GM13976 (cell line): Measurements from ENCODE around the gene FHOD3.

Source experiments
- DNase-seq: peaks from one replicate; pipeline ENCODE4 v3.0.0; 2012; ENCODE audit warnings: low spot score
- in situ Hi-C: fragments of 300-500 bp; cut with MboI; formaldehyde crosslinking; loops from one replicate; pipeline ENCODE4 v1.12.0; 2022; ENCODE audit warnings: low sequenced_read_pairs, mixed read lengths, inconsistent platforms; ENCODE audit not compliant: unreplicated experiment
- TF ChIP-seq, protein P1 (sequence below): IDR thresholded peaks from 2 replicates; pipeline ENCODE4 v1.5.1; 2012; ENCODE audit warnings: borderline replicate concordance, mild to moderate bottlenecking; ENCODE audit not compliant: insufficient read depth; ENCODE audit errors: extremely low read depth, missing control alignments, control extremely low read depth

FHOD3 gene

DNA sequence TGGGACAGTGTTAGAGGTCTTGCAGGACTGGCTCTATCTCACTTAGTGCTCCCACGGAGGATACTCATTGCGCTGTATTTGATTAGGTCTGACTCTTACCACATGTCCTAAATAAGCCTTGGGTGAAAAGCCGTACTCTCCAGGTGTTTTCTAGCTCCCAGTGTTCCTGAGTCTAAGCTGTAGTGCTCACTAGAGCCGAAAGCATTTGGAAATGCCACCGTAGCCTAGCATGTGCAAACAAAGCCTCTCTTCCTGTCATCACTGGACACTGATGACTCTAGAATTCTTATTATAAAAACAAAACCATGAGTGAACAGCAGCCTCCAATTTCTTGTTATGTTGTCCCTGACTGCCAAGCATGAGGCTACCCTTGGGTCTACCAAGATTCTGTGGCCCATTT, 325.1 kb downstream of the FHOD3 start:
- TF ChIP-seq, protein P1, sequence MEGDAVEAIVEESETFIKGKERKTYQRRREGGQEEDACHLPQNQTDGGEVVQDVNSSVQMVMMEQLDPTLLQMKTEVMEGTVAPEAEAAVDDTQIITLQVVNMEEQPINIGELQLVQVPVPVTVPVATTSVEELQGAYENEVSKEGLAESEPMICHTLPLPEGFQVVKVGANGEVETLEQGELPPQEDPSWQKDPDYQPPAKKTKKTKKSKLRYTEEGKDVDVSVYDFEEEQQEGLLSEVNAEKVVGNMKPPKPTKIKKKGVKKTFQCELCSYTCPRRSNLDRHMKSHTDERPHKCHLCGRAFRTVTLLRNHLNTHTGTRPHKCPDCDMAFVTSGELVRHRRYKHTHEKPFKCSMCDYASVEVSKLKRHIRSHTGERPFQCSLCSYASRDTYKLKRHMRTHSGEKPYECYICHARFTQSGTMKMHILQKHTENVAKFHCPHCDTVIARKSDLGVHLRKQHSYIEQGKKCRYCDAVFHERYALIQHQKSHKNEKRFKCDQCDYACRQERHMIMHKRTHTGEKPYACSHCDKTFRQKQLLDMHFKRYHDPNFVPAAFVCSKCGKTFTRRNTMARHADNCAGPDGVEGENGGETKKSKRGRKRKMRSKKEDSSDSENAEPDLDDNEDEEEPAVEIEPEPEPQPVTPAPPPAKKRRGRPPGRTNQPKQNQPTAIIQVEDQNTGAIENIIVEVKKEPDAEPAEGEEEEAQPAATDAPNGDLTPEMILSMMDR = no peak
- no peak for DNase-seq
- in situ Hi-C loops = no loop called here

DNA sequence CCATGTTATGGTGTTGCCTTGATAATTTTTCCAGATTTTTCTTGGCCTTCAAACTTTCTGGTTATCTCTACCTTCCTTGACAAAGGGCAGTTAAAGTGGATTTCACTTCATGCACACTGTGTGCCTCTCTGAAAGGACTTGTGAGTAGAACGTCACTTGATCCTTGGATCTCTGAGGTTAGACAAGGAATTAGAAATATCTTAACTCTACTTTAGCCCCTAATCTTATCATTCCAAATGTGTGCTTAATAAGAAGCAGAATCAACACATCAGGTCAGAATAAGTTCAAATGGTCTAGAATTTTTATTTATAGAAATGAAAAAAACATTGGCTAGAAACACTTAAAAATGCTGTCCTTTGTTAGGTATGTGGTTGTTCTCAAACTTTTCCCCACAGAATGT, 325.6 kb downstream of the FHOD3 start:
- no peak for DNase-seq
- in situ Hi-C loops = no loop called here
- TF ChIP-seq, protein P1 = no peak

DNA sequence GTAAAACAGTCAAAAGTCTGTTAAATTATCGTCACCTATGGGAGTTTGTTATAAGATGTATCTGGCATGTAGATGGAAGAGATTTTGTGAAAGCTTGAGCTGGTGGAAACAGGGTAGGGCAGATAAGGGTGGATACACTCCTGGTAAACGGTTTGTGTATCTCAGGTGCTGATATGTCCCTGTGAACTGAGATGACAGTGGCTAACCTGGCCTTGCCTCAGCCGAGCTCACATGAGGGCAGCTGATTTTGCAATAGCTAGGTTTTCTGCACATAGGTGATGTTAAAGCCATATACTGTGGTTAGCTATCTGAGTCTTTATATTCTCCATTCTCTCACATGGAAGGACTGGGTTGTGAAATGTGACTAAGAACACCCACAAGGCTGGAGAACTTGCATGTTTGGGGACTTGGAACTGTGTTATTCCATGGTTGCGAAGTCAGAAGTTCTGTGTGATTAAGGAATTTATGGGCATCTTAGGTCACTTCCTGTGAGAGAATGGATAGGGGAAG, 326.2 kb downstream of the FHOD3 start:
- in situ Hi-C loops = no loop called here
- TF ChIP-seq, protein P1 = no peak
- no peak for DNase-seq

DNA sequence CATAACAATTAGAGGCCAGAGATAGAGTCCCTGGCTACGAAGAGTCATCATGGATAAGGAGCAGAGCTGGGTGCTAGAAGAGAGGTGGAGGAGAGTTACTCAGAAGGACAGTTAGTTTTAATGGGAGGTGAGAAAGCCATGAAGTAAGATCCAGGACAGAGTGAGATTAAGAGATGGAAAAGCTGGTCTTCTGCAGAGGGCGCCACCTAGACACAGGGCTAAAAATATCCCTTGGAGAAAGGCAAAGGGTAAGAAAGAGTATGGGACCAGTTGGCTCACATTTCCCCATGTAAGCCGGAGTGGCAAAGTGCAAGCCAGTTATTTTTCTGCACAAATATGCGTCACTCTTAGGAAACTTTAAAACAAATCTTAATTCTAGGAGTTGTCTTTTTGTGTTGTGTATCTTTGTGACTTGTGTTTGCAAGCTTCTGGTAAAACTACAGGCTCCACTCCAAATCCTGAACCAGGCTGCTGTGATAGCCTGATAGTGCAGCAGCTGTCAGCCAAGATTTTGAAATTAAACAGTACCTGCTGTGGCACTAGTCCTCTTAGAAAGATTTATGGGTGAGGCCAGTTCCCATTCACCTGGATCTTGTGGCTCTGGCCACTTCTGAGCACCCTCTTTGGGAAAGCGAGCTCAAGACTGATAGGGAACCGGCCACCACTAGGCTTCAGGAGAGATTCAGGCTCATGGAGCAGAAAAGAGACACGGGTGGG, 327.1 kb downstream of the FHOD3 start:
- TF ChIP-seq, protein P1 = no peak
- no peak for DNase-seq
- in situ Hi-C loops = no loop called here

DNA sequence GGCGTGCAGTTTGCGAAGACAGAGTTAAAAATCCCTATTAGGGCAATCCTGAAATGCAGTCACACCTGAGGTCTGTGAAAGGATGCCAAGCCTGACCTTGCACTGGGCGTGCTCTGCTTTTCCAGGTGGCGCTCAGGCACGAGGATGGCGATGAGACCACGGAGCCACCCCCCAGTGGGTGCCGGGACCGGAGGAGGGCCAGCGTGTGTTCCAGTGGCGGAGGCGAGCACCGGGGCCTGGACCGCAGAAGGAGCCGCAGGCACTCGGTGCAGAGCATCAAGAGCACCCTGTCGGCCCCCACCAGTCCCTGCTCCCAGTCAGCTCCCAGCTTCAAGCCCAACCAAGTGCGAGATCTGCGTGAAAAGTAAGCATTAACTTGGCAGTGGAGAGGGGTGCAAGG, 327.9 kb downstream of the FHOD3 start:
- in situ Hi-C loops = no loop called here
- DNase-seq = no peak
- TF ChIP-seq, protein P1 = no peak

DNA sequence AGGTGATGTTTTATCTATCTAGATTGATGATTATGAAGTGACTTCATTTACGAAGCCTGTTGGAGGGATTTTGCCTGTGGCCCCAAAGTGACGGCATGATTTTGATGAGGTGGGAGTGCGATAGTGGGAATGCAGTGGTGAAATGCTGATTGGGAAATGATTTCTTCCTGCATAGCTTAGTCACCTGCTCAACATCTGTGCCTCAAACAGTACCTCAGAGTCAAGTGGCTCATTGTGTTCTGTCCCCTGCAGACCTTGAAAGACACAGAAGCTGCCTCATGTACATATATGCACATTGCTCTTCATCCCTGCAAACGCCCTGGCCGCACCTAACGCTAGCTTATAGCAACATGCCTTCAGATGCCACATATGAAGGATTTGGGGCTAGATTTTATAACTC, 330.1 kb downstream of the FHOD3 start:
- TF ChIP-seq, protein P1 = no peak
- in situ Hi-C loops = no loop called here

More for the DNA sequence above, 330.1 kb downstream of the FHOD3 start:
- no peak for DNase-seq
